Left hindlimb (tissue), 1 donor: ENCODE results near the gene SNX5.
"Not testable (repeated sequence)": the region's sequence is repeated elsewhere in the genome, so short reads cannot be mapped to it uniquely, and the experiment has no call there.

Experiments
- DNase-seq: peaks from one replicate; pipeline ENCODE4 v3.0.0-alpha.2; 2018

SNX5 gene

DNA sequence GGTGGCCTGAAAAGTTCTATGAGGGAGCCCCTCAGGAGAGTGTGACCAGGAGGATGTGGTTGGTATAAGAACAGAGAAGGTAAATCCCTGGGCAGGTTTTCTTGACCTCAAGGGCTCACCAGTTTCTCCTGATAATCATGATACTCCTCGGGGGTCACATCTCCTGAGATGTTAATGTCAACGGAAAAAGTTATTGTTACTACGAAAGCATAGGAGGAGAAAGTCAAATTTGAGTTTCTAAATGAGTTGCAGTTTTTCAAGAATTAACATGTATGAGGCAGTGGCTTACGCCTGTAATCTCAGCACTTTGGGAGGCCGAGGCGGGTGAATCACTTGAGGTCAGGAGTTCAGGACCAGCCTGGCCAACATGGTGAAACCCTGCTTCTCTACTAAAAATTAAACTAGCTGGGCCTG, 23.6 kb upstream of the SNX5 start:
- DNase-seq: no peak

DNA sequence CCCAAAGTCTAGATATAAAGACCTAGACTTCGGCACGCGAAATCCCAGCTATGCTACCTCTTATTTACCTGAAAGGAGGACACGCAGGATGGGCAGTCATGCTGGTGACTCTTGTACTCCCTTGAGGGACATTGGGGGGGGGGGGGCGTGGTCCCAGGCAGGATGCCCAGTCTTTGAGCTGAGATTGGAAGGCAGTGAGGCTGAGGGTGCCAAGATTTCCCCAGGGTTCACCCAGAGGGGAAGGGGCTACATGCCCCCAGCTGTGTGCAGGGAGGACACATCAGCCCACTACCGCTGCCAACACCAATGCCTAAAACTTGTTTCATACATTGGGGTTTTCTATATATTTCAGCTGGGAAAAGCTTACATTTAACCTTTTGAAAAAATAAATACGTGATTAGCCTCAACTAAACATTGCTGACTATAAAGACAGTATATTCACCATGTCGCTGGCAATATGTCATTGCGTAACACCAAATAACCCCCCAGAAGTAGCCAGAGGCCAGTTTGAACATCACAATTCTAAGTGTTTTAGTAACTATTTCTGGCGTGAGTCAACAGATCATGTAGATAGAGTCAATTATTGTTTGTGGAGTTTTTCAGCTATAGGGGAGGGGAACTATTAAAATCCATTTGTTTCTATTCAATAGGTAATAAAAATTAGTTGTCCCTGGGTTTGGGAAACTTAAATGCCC, 21.8 kb upstream of the SNX5 start:
- no peak for DNase-seq

DNA sequence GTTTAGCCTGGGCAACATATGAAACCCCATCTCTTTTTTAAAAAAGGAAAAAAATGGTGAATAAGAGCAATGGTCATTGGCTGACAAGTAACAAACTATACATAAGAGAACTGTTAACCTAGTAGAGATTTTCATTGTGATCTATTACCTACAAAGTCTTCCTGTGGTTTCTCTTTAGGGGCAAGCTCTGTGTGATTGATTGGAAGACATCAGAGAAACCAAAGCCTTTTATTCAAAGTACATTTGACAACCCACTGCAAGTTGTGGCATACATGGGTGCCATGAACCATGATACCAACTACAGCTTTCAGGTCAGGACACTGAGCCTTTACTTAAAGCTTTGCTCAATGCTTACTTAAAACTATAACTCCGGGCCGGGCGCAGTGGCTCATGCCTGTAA, 19.4 kb upstream of the SNX5 start:
- DNase-seq: no peak

DNA sequence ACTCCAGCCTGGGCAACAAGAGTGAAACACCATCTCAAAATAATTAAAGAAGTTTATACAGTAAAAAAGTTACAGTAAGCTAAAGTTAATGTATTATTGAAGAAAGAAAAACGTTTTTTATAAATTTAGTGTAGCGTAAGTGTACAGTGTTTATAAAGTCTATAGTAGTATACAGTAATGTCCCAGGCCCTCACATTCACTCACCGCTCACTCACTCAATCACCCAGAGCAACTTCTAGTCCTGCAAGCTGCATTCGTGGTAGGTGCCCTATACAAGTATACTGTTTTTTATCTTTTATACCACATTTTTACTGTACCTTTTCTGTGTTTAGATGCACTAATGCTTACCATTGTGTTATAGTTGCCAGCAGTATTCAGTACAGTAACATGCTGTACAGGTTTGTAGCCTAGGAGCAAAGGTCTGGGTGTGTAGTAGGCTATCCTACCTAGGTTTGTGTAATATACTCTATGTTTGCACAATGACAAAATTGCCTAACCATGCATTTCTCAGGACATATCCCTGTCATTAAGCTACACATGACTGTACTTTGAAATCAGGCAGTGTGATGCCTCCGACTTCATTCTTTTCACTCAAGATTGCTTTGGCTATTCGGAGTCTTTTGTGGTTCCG, 16.9 kb upstream of the SNX5 start:
- no peak for DNase-seq

DNA sequence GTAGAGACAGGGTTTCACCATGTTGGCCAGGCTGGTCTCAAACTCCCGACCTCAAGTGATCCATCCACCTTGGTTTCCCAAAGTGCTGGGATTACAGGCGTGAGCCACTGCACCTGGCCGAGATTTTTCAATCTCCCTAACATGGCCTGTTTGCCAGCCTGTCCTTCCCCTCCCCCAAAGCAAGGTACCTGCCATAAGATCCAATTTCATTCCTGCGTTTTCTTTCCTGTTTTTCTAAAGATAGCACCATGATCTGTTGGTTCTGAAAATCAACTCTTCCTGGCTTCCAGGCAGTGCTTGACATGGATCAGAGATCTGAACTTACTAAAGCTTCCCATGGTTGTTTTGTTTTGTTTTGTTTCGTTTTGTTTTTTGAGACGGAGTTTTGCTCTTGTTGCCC, 7.7 kb upstream of the SNX5 start:
- no peak for DNase-seq

DNA sequence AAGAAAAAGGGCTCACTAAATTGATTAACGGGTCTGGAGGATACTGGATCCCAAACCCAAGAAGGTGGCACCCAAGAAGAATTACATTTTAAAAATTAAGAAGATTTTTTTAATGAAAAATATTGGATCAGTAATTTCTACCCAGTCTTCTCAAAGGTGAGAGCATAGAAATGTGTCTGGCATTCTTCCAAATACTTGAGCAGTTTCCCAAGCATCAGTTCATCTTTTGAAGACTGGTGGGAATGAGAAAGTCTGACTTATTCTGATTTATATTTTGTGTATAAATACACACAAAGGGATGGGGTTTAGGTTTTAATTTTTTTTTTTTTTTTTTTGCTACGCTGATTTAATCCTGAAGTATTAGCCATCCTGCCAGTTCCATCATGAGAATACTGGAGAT, 3.5 kb upstream of the SNX5 start:
- DNase-seq: no peak

DNA sequence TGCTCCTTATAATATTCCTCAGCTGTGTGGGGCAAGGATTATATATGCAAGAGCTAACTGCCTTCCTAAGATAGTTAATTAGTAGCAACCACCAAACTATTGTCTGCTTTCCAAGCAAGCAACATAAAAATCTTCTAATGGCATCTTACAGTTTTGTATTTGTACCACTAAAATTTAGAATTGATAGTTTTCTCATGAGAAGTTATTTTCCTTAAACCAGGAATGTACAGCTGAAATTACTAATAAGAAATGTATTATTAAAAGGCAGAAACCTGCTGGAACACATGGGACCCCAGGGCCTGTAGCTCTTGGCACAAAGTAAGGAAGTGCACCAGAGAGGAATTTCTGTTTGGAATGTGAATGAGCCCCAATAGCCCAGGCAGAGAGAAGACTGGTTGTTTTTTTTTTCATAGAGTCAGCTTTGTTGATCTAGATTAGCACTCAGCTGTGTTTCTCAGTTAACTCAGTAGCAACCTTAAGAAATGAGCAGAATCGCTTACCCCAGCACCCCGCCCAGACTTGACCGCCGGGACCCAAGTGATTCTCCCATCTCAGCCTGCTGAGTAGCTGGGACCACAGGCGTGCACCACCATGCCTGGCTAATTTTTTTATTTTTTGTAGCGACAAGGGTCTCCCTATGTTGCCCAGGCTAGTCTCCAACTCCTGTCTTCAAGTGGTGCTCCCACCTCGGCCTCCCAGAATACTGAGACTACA, 2.9 kb upstream of the SNX5 start:
- DNase-seq: no peak

DNA sequence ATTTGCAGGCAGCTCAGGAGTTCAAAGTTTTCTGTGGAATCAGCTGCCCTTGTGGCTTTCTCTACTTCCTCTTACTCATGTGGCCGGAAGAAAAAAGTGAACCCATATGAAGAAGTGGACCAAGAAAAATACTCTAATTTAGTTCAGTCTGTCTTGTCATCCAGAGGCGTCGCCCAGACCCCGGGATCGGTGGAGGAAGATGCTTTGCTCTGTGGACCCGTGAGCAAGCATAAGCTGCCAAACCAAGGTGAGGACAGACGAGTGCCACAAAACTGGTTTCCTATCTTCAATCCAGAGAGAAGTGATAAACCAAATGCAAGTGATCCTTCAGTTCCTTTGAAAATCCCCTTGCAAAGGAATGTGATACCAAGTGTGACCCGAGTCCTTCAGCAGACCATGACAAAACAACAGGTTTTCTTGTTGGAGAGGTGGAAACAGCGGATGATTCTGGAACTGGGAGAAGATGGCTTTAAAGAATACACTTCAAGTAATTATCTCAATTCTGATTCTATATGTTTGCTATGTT, 1.4 kb upstream of the SNX5 start:
- DNase-seq: no peak

DNA sequence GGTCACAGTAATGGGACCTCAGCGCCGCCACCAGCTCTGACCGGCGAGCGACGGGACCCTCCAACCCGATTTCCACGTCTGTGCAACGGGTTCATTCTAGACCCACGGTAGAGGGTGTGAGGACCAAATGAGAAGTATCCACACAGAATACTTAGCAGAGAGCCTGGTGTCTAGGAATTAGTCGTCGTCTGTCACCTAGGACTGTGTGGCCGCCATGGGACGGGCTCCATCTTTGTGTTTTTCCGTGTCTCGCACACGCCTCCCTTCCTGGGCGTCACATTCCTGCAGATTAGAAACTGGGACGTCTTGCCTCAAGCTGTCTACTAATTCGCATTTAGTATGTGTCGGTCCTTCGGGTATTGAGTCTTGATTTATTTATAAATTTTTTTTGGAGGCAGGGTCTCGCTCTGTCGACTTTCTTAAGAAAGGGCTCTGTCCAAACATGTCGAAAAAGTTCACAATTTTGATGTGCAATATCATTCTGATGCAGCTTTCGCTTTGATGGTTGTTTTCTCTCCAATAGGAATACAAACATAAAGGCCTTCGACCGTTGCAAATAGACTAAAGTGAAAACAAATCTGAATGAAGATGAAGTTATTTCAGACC, 787 bp upstream of the SNX5 start:
- DNase-seq: peak; percentile 58

DNA sequence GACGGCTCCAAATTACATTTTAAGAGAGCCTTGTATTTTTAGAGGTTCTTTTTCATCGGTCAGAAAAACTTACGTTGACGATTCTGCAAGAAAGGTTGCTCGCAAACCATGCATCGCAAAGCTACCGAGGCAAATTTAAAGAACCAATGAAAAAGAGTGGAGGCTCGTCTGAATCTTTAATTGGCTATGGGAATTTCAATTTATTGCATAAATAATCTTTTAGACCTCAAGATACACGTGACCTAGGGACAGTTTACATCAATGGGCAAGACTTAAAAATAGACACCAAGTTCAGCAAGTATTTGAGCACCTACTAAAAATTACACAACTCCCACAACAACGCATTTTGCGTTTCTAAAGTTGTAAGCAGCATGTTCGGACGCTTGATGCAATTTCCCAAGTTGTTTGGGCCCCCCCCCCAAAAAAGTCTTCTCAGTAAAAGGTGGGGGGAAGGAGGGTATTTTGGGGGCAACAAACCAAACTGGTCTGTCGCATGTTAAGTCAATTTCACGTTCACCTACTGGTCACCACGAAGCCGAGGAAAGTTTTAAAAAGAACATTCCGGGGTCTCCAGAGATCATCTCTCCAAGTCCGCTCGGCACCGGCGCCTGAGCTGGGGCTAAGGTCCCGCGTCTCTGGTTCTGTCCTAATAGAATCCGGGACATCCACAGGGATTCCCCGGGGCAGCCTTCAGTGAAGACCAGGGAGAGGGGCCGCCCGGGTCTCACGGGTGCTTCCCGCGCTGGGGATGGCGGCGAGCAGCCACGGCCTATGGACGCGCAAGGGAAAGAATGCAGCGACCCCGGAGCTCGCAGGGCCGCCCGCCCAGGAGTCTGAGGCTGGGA, 851 bp downstream of the SNX5 start:
- DNase-seq: no peak

DNA sequence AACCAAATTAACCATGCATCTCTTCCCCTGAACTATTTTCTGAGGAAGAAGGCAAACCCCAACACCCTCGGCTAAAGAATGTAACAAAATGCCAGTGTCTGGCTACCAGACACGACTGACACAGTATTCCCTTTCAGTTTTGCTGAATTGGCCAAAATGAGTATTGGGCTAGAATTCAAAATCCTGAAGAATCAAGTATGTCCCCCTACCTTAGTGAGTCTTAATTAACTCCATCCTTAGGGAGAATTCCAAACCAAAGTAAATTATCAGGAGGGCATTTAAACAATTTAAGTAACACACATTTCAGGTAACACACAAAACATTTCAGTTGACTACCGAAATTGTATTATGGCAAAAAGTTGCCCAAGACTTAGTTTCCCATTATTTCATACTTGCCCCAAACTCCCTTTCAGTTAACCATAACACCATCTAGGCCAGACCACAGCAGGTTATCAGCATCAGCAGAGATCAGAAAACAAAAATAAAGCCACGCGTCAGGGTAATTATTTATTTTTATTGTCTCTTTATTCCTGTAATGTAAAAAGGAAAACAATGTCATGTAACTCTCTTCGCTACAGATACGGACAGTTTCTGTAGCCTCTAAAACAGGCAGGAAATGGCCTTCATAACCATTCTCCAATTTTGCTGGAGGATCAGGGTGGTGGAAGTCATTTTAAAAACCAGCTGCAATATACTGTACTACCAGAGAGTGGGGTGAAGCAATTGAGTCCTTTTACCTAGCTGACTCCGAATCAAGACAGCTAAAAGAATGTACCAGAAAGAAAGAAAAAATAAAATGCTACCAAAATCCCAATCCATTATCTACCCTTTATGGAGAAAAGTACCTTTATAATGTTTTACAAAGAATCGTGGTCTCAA, 1.9 kb downstream of the SNX5 start:
- DNase-seq: no peak

DNA sequence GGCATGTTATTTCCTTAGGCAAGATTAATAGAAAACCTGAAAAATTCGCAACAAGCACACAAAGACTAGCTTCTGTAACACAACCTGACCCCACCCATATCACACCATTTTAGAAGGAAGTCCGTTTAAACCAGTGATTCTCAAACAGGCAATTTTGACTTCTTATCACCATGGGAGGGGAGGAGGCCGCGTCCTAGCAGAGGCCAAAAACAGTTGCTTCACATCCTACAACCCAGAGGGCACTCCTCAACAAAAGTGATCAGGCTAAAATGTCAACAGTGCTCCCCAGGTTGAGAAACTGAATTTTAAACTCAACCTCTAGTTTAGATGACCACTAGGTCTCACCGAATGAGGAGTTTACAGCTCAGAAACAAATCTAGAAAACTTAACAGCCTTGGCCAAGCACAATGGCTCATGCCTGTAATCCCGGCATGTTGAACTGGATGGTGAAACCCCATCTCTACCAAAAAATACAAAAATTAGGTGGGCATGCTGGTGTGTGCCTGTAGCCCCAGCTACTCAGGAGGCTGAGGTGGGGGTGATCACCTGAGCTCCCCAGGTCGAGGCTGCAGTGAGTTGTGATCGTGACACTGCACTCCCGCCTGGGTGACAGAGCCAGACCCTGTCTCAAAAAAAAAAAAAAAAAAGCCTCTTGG, 3.4 kb downstream of the SNX5 start:
- no peak for DNase-seq

DNA sequence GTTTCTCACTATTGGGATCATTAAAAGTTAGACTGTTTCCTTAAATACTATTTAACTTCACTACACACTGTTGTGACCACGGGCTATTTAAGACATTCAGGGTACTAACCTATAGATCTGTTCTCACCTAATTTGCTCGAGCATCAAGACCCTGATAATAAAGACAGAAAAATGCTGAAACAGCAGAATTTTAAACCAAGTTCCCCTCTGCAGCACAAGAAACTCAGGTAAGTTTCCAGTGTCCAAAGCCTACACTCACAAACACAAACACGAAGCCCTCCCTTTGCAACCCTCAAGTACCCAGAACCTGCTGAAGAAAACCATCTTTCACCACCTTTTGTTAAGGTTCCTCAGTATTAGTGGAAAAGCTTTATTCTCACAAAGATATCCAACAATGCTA, 4.0 kb downstream of the SNX5 start:
- DNase-seq: no peak

DNA sequence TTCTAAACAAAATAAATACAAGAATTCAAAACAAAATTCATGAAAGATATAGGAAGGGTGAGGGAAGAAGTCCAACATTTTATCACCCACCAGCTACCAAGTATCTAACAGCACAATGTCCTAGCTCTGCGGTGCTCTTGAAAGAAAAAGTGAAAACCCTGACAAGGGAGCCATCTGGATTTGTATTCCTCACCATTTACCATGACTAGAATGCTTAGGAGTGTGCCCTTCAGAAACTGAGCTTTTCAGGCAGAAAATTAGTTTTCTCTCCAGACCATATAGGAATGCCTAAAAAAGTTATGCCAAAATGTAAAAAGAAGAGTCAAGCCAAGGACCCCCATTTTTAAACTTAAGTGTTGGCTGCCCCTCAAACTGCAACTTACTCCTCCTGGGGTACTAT, 4.5 kb downstream of the SNX5 start:
- DNase-seq: no peak

DNA sequence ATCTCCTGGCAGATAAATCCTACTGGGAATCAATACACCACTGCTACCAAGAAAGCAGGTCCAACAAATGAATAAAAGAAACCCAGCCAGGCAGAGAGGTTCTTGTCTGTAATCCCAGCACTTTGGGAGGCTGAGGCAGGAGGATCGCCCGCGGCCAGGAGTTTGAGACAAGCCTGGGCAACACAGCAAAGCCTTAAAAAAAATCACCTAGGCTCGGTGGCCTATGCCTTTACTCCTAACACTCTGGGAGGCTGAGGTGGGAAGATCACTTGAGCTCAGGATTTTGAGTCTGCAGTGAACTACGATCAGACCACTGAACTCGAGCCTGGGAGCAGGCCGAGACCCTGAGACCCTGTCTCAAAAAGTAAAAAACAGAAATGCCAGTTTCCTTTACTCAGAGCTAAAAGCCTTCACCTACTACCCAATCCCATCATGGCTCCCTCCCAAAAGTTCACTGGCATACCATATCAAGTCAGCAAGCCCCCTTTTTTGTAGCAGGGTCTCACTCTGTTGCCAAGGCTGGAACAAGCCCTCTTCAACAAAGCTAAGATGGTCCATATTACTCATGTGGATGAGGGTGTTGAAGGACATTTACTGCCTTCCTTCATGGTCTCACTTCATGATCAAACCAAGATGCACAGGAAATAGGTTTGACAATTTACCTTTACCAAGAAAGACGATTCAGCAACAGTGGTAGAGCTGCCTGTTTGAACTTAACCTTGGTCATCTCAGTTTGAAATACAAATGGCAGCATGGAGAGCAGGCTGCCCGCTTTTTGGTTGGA, 5.3 kb downstream of the SNX5 start:
- no peak for DNase-seq

DNA sequence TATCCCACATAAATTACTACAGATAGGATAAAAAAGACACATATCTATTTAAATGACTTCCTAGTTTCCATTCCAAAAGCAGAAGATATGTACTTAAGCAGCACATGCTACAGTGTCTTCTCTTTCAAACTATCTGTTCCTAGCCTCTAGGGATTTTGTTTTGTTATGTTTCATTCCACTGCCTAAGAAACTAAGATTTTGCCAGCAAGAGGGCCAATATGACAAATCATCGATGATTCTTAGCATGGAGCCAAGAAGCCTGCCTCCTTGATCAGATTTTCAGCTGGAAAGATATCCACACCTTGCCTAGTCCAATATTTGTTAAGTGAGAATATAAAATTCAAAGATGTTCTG, 7.0 kb downstream of the SNX5 start:
- DNase-seq: no peak

DNA sequence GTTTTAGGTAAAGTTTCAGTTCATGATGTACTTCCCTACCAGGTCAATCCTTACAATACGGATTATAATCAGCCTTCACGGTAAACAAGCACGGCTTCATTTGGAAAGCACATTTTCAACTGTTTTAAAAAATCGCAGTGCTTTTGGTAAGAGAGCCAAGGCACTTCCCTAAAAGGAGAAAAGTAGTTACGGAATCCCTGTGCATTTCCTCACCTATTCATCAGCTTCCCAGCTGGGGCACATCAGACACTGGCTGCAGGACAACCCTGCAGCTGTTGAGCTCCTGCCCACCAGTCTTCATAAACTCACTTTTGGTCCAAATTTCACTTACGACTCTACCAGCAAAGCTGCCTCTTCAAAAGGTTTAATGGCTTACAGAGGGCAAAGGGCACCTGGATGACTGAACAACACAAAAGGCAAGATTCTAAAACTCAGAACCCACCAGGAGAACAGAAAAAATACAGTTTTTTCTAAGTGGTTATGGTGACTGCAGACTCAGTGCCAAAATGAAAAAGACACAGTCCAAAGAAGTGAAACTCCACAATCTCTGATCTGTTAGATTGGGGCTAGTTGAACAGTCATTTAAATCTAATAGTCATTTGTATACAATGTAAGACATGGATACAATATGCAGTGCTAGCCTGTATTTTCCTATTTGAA, 7.5 kb downstream of the SNX5 start:
- no peak for DNase-seq

DNA sequence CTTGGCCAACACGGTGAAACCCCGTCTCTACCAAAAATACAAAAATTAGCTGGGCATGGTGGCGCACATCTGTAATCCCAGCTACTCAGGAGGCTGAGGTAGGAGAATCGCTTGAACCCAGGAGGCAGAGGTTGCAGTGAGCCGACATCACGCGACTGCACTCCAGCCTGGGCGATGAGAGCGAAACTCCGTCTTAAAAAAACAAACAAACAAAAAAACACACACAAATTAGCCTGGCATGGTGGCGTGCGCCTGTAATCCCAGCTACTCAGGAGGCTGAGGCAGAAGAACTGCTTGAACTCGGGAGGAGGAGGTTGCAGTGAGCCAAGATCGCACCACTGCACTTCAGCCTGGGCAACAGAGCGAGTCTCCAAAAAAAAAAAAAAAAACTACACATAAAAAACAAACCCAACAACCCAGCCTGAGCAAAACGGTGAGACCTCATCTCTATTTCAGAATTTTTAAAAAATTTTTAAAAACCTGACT, 8.2 kb downstream of the SNX5 start:
- DNase-seq: not testable (repeated sequence)

DNA sequence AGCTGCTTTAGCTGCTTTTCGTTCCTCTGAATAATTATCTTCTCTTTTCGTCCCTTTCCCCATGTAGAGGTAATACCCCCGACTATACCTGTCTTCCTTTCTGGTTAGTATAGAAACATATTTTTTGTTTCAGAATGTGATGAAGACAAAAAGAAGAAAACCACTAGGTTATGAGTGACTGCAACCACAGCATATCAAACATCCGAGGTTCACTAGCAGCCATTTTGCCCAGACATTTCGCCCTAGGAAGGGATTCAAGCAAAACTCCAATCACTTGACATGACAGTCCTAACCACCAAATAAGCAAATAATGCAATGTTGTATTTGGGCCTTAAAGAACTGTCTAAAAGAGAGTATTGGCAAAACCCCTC, 9.4 kb downstream of the SNX5 start:
- no peak for DNase-seq
